EH (cell line): ENCODE results near the gene SOX6.

Experiments used
- DNase-seq: peaks from one replicate; pipeline ENCODE4 v3.0.0-alpha.2; 2015; ENCODE audit warnings: low read depth

The SOX6 gene

GRCh38 chr11:16191212-16191867, 165.0 kb downstream of the SOX6 start:
- DNase-seq: no peak

- DNase-seq: no peak
Observed at GRCh38 chr11:16186680-16187079, 169.7 kb downstream of the SOX6 start.

GRCh38 chr11:16185042-16185441, 171.3 kb downstream of the SOX6 start:
- no peak for DNase-seq

GRCh38 chr11:16184588-16184987, 171.8 kb downstream of the SOX6 start:
- DNase-seq: peak; percentile 91

- DNase-seq: no peak
Observed at GRCh38 chr11:16182553-16182952, 173.8 kb downstream of the SOX6 start.

GRCh38 chr11:16180868-16181267, 175.5 kb downstream of the SOX6 start:
- no peak for DNase-seq

GRCh38 chr11:16179676-16180075, 176.7 kb downstream of the SOX6 start:
- peak; percentile 87 for DNase-seq

GRCh38 chr11:16178273-16178672, 178.1 kb downstream of the SOX6 start:
- no peak for DNase-seq

GRCh38 chr11:16177688-16178087, 178.7 kb downstream of the SOX6 start:
- no peak for DNase-seq

GRCh38 chr11:16173798-16174197, 182.5 kb downstream of the SOX6 start:
- no peak for DNase-seq

GRCh38 chr11:16171882-16172281, 184.5 kb downstream of the SOX6 start:
- DNase-seq: no peak

- DNase-seq: peak; percentile 68
Observed at GRCh38 chr11:16169956-16170847, 186.1 kb downstream of the SOX6 start.

GRCh38 chr11:16169541-16169940, 186.8 kb downstream of the SOX6 start:
- peak; percentile 74 for DNase-seq

GRCh38 chr11:16167706-16168487, 188.4 kb downstream of the SOX6 start:
- DNase-seq: no peak

- peak; percentile 69 for DNase-seq
Observed at GRCh38 chr11:16166571-16166970, 189.8 kb downstream of the SOX6 start.

GRCh38 chr11:16160146-16160545, 196.2 kb downstream of the SOX6 start:
- no peak for DNase-seq

- DNase-seq: no peak
Observed at GRCh38 chr11:16158426-16158994, 197.8 kb downstream of the SOX6 start.

- no peak for DNase-seq
Observed at GRCh38 chr11:16157327-16157726, 199.0 kb downstream of the SOX6 start.

- no peak for DNase-seq
Observed at GRCh38 chr11:16155448-16155847, 200.9 kb downstream of the SOX6 start.

- peak; percentile 48 for DNase-seq
Observed at GRCh38 chr11:16154715-16155396, 201.5 kb downstream of the SOX6 start.

- peak; percentile 13 for DNase-seq
Observed at GRCh38 chr11:16153951-16154350, 202.4 kb downstream of the SOX6 start.

- DNase-seq: no peak
Observed at GRCh38 chr11:16151138-16151537, 205.2 kb downstream of the SOX6 start.
